GM18502 (cell line): ENCODE results near the gene MAP4K4.

ENCODE experiments used
- ATAC-seq: cut with Tn5 transposase; IDR thresholded peaks from one replicate; pipeline ENCODE4 v1.9.1; 2021; ENCODE audit warnings: mild to moderate bottlenecking; ENCODE audit not compliant: unreplicated experiment, poor library complexity

The MAP4K4 gene

DNA sequence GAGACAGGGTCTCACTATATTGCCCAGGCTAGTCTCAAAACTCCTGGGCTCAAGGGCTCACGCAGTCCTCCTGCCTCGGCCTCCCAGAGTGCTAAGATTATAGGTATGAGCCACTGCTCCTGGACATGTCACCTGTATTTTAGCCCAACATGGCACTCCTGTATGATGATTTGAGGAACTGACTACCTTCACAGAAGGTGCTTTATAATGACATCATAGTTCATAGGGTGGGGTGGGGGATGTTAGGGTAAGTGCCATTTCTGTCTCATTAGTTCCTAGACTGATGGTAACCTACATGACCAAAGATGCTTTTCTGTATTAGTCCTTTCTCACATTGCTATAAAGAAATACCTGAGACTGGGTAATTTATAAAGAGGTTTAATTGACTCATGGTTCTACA is 109.7 kb downstream of the MAP4K4 start:
- ATAC-seq: no peak

GRCh38 chr2:101808006-101808562 is 110.6 kb downstream of the MAP4K4 start:
- no peak for ATAC-seq

DNA sequence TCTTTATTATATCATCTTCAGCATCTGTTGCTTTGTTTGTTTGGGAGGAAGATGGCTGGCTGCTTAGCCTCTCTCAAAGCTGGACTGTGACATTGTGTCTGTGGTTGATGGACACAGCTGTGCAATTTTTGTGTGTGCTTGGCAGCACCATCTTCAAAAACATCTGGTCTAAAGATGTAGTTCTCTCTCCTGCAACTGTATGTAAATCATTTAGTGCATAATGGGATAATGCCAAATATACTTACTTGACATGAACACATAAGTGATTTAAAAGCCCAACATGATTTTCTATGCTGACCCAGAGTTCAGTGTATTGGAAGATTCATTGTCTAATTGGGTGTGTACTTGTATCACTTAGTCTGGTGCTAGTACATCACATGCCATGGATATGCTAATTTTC is 112.2 kb downstream of the MAP4K4 start:
- ATAC-seq: no peak

GRCh38 chr2:101811226-101812015 is 113.9 kb downstream of the MAP4K4 start:
- no peak for ATAC-seq

DNA sequence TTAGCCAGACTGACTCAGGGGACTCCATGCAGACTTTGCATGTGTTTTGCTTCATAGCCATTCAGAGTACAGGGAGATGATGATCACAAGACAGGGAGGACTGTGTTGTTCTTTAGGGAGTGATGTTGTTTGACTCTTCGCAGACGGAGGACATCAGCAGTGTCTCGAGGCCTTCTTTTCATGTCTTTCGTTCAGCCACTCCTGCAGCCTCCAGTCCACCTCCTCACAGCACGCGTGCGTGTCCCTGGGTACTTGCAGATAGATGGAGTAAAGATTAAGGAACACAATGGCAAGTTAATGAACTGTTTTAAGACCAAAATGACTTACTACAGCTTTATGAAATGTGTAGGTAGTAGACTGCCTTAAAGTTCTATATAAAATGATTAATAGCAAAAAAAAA is 114.7 kb downstream of the MAP4K4 start:
- no peak for ATAC-seq

DNA sequence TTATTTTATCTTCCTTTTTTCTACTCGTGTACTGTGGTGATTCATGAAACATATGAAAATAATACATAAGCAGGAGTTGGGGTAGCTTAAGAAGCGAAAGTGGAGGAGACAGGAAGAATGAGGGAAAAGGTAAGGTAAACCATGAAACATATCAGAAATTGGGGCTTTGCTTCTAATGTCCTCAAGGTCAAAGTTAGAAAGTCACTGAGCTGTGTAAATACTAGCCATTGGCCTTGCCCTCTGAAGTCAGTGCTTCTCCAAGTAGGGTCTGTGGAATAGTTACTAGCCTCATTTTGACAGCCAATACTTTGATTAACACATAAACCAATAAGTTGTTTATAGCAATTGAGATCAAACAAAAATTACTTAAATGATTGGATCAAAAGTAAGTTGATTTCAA is 117.2 kb downstream of the MAP4K4 start:
- ATAC-seq: no peak

GRCh38 chr2:101815154-101815553 is 117.6 kb downstream of the MAP4K4 start:
- no peak for ATAC-seq

DNA sequence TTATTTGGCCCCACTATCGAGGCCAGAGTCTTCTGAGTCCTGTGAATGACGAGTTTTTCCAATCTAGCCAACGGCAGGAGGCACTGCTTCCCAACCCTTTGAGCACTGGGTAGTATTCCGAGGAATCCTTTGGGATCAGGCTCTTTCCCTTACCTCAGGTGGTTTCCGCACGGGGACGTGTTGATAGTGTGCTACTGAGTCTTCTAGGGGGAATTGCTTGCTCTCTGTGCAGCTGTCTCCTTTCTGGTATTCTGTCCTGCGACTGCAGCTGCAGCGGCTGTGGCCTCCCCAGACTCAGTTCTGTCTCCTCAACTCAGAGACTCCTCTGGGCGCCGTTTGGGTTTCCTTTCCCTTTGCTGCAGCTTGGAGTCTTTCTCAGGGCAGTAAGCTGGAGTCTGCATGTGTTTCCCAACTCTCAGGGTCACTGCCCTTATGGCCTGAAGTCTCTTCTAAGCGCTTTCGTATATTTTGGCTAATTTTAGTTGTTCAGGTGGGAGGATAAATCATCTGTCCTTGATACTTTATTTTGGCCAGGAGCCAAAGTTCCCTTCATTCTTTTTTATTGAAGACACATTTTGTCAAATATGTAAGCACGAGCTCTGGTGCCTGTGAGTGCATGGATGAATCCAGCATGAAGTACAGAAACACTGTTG is 118.4 kb downstream of the MAP4K4 start:
- ATAC-seq: no peak

DNA sequence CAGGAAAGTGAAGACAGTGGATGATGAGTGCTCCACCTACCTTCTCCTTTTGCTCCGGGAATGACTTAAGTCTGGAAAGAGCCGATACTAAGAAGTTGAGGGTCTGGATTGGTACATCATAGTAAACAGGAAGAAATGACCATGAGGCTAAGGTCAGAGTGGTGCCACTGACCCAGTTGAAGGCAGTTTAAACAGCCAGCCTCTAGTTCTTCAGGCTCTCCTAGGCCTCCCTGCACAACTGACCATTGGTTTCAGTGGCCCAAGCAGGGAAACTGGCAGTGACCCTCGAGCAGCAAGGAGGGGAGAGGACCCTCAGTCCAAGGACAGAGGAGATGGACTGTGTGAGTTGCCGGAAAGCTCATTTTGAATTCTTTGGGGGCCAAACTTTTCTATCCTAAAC is 119.1 kb downstream of the MAP4K4 start:
- no peak for ATAC-seq

GRCh38 chr2:101817481-101817880 is 120.0 kb downstream of the MAP4K4 start:
- no peak for ATAC-seq

DNA sequence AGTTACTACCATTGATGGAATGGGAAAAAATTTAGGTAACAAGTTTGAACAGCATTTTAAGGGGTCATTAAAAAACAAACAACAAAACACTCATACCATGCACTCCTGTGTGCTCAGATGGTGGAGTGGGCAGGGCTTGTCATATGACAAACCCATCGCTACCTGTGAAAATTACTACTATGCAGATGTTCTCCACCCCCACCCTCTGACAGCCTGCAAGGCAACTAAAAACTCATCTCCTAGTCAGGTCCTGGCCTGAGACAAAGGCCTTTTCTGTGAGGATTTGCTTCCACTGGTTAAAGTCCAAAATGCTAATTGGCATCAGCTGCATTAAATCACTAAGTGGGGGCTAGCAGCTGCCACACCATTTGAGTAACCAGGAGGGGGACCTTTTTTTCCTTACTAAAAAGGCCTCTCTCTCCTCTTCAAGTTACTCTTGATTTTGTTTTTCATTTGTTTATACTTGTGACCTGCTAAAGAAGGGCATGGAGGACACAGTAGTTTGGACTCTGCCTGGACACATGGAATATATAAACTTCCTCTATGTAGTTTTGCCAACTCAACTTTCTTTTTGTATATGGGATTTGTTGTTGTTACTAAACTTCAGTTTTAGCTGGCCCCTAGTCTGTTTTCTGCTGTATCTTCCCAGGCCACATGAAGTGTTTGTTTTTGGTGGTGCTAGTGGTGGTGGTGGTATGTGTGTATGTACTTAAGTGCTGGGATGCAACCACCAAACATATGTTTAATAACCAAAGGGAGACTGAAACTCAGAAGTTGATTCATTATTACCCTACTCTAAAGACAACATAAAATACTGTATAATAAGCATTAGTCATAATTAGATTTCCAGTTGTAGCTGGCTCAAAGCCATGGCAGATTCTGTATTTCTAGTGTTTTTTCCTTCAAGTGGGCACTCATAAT is 121.3 kb downstream of the MAP4K4 start:
- no peak for ATAC-seq

GRCh38 chr2:101820519-101820918 is 123.0 kb downstream of the MAP4K4 start:
- ATAC-seq: no peak

- no peak for ATAC-seq
Measured at GRCh38 chr2:101821059-101821805, 123.7 kb downstream of the MAP4K4 start.

GRCh38 chr2:101821828-101822458 is 124.4 kb downstream of the MAP4K4 start:
- ATAC-seq: no peak

- ATAC-seq: peak; percentile 75
Measured at GRCh38 chr2:101823347-101823791, 125.9 kb downstream of the MAP4K4 start.

- no peak for ATAC-seq
Measured at GRCh38 chr2:101823859-101824258, 126.4 kb downstream of the MAP4K4 start.

- no peak for ATAC-seq
Measured at GRCh38 chr2:101826716-101827115, 129.2 kb downstream of the MAP4K4 start.

- ATAC-seq: no peak
Measured at GRCh38 chr2:101827246-101827645, 129.7 kb downstream of the MAP4K4 start.

GRCh38 chr2:101828257-101828656 is 130.8 kb downstream of the MAP4K4 start:
- peak; percentile 39 for ATAC-seq
